GM21786 (cell line): ENCODE measurements around the gene ANAPC16.
"Not testable (repeated sequence)": the region's sequence is repeated elsewhere in the genome, so short reads cannot be mapped to it uniquely, and the experiment has no call there.

Experiments
- ATAC-seq: cut with Tn5 transposase; IDR thresholded peaks from one replicate; pipeline ENCODE4 v1.9.1; 2021; ENCODE audit not compliant: unreplicated experiment

Gene ANAPC16

DNA sequence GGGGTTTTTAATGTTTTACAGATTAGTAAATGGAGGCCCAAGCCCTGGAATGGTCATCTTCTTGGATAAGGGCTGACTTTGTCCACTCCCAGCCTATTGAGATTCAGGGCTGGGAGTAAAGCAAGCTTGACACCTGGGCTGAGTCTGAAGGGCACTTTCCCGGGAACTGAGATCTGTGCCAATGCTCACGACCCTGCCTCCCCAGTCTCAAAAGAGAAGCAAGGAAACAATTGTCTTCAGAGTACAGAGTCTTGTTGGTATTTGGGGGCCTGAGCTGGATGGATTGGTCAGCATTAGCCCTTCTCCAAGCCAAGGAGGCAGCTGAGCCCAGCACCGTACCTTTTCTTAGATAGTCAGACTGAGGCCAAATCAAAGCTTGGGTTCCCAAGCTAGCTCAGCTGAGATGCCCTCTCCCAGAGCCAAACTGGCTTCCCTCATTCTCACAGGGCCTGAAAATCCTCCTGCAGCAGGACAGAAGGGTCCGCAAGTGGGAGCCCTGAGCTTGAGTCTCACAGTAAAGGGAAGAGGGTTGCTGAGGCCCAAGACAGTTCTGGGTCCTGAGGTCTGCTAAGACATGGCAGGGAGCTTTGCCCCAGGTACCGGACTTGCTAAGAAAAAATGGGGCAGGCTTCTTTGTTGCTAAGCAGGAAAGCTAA lies 61.7 kb downstream of the ANAPC16 start:
- no peak for ATAC-seq

DNA sequence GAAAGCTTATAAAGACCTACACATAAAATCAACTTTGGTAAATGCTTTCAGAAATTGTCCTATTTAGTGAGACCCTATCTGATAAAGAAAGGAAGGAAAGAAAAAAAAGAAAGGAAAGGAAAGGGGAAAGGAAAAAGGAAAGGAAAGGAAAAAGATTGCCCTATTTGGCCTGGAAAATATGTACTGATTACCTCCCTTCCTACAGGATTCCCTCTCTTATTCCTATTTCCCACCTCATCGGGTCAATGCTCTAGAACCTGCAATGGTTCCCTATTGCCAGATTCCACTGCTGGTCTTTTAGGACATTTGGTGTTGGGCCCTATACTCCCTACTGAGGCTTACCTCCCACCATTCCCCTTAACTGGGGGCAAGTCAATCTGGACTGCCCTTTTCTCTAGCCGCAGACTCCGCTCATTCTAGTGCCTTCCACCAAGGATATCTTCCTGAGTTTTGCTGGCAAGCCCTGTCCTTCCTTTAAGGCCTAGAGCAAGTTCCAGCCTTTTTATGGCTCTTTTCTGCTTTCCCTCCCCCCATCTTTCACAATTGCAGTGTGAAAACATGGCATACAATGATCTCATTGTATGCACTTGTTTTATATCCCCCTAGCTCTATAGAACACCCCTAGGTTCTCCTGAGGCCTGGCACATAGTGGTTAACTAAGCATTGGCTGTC lies 62.3 kb downstream of the ANAPC16 start:
- no peak for ATAC-seq

DNA sequence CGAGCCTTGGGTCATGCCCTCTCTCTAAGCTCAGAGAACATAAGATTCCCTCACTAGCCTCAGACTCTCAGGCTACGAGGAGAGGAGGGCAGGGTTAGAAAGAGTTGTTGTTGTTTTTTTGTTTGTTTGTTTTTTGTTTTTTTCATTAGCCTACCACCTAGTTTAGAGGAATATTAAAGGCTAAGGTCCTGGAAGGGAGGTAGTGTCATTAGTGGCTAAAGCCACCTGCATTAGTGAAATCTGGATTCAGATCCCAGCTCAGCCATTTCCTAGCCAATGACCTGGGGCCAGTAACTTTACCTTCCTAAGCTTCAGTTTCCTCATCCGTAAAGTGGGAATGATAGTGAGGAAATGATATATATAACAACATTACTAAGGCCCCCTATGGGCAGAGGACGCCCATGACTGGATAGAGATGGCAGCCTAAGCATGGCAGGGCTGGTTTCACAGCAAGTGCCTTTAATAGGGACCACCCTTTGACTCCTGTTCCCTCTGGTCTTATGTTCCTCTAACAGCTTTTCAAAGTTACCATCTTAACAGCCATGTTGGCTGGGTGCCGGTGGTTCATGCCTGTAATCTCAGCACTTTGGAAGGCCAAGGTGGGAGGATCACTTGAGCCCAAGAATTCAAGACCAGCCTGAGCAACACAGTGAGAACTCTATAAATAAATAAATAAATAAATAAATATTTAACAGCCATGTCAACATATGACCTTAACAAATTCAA lies 63.0 kb downstream of the ANAPC16 start:
- ATAC-seq: no peak

DNA sequence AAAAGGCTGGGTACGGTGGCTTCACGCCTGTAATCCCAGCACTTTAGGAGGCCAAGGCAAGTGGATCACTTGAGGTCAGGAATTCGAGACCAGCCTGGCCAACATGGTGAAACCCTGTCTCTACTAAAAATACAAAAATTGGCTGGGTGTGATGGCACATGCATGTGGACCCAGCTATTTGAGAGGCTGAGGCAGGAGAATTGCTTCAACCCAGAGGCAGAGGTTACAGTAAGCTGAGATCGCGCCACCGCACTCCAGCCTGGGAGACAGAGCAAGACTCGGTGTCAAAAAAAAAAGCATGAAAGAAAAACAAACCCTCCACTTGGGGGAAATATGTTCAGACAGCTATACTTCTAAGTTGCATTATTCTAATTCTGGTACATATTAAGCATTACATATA lies 63.8 kb downstream of the ANAPC16 start:
- not testable (repeated sequence) for ATAC-seq

DNA sequence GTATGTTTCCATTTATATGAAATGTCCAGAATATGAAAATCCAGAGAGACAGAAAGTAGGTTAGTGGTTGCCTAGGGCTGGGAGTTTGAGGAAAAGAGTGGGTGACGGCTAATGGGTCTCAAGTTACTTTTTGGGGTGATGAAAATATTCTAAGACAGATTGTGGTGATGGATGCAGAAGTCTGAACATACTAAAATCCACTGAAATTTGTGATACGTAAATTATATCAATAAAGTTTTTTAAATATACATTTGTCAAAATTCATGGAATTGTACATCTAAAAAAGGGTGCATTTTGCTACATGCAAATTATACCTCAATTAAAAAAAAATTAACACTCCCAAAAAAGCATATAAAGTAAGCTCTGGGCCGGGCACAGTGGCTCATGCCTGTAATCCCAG lies 67.3 kb downstream of the ANAPC16 start:
- ATAC-seq: no peak
